K562 (cell line): ENCODE data around the gene RSBN1L.

Experiments
- CAMTA2 ChIP-seq: fragments of 250-450 bp; sonication (Bioruptor Pico); conservative IDR thresholded peaks from 2 replicates; pipeline ENCODE4 v1.5.1; 2022
- CBX2 ChIP-seq: fragments of 200-600 bp; sonication (generic); IDR thresholded peaks from one replicate; pipeline ENCODE4 v1.6.1; 2012; ENCODE audit warnings: mild to moderate bottlenecking, low read length, inconsistent platforms; ENCODE audit not compliant: insufficient read depth, poor library complexity, severe bottlenecking
- GATAD2A ChIP-seq: fragments of 450-650 bp; IDR thresholded peaks from 2 replicates; pipeline ENCODE4 v1.6.1; 2017
- POLR2AphosphoS5 ChIP-seq: IDR thresholded peaks from 2 replicates; pipeline ENCODE4 v1.6.1; 2011; ENCODE audit warnings: mild to moderate bottlenecking, low read depth, low read length, moderate library complexity; ENCODE audit not compliant: control insufficient read depth, insufficient read depth
- SRSF1 ChIP-seq: fragments of 200-400 bp; formaldehyde crosslinking; IDR thresholded peaks from 2 replicates; pipeline ENCODE4 v1.6.1; 2017; ENCODE audit warnings: mild to moderate bottlenecking, low read depth, low read length, moderate library complexity
- THRA ChIP-seq: fragments of 450-650 bp; IDR thresholded peaks from 2 replicates; pipeline ENCODE4 v1.6.1; 2017; ENCODE audit warnings: mild to moderate bottlenecking, moderate library complexity
- ZBTB7A ChIP-seq: IDR thresholded peaks from 2 replicates; pipeline ENCODE4 v1.6.1; 2011; ENCODE audit warnings: low read depth, mild to moderate bottlenecking, low read length, moderate library complexity, borderline replicate concordance; ENCODE audit not compliant: control insufficient read depth
- ZNF324 ChIP-seq: fragments of 250-450 bp; sonication (Bioruptor Pico); IDR thresholded peaks from 2 replicates; pipeline ENCODE4 v1.4.0; 2020; ENCODE audit warnings: mild to moderate bottlenecking

- TF ChIP-seq CBX2 (no peak), CAMTA2 (CRISPR knock-in tag) (no peak), POLR2AphosphoS5 (no peak), ZBTB7A (no peak), SRSF1 (no peak), GATAD2A (no peak), ZNF324 (CRISPR knock-in tag) (no peak), THRA (no peak)
Observed at GRCh38 chr7:77824636-77825035, 128.4 kb downstream of the RSBN1L start.
